Stimulated activated naive B cell treated with anti-CD40 and anti-IgM and Interleukin-4, amounts not matched to agents 10 μg/mL and 1 μg/mL and 100 μg/mL, for 72 hours (primary cell): Measurements from ENCODE around the gene PCBP3.

ENCODE experiments used
- ATAC-seq, 2 donors: fragments of 150-1000 bp; cut with Tn5 transposase; replicated peaks; 2 replicates each; pipeline ENCODE4 v1.10.0; 2021; ENCODE audit warnings: moderate library complexity in 1 of 2
- DNase-seq: peaks from one replicate; pipeline ENCODE4 v3.0.0; 2021
- H3K27ac Mint-ChIP-seq: one replicate; pipeline ENCODE4 v1.8.0; 2022; ENCODE audit warnings: mild to moderate bottlenecking, mixed read lengths
- H3K27me3 Mint-ChIP-seq, 2 donors: one replicate each; pipeline ENCODE4 v1.8.0; 2022; ENCODE audit warnings: mixed read lengths in 2 of 2
- H3K36me3 Mint-ChIP-seq, 2 donors: one replicate each; pipeline ENCODE4 v1.8.0; 2022; ENCODE audit warnings: mixed read lengths in 2 of 2, mild to moderate bottlenecking in 1 of 2
- H3K4me1 Mint-ChIP-seq, 2 donors: one replicate each; pipeline ENCODE4 v1.8.0; 2022; ENCODE audit warnings: mixed read lengths in 2 of 2, mild to moderate bottlenecking in 1 of 2
- H3K4me3 Mint-ChIP-seq, 2 donors: one replicate each; pipeline ENCODE4 v1.8.0; 2022; ENCODE audit warnings: mild to moderate bottlenecking in 2 of 2, mixed read lengths in 2 of 2, moderate library complexity in 1 of 2
- H3K9me3 Mint-ChIP-seq, 2 donors: one replicate each; pipeline ENCODE4 v1.8.0; 2022; ENCODE audit warnings: mixed read lengths in 2 of 2, mild to moderate bottlenecking in 1 of 2

Gene PCBP3

DNA sequence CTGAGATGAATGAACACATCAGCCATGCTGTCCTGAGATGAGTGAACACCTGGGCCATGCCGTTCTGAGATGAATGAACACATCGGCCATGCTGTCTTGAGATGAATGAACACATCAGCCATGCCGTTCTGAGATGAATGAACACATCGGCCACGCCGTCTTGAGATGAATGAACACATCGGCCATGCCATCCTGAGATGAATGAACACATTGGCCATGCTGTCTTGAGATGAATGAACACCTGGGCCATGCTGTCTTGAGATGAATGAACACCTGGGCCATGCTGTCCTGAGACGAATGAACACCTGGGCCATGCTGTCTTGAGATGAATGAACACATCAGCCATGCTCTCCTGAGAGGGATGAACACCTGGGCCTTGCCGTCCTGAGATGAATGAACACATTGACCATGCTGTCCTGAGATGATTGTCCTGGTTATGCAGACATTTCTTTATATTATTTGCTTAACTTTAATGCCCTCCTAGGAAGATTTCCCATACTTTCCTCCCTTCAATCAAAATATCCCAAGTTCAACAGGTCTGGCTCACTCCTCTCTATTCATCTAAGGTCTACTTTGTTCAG lies 289.5 kb downstream of the PCBP3 start:
- Mint-ChIP-seq H3K4me1 (no peaks in the 10 kb centered on the region), H3K4me3 (no peak overlapping the region), H3K36me3 (peaks cover 5 to 7% of the 10 kb centered on the region in 2 donors), H3K27me3 (peaks cover 0 to 3% of the 10 kb centered on the region in 2 donors), H3K27ac (no peak overlapping the region), H3K9me3 (peaks cover 21 to 25% of the 10 kb centered on the region in 2 donors)
- no peak for DNase-seq
- no peak for ATAC-seq

DNA sequence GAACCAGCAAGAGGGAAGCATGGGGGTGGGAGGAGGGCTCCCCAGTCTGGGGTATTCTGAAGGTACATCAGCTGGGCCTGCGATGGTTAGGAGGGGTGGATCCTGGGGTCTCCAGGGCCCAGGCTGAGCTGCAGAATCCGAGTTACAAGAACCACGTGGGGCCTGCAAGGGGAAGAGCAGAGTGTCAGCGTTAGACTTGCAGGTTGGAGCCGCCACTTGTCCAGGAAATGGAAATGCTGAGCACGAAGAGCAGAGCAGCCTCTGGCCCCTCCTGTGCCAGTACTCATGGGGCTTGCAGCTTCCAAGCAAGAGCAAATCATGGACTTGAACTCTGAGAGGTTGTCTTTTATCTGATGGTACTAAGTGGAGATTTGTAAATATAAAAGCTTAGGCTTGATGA lies 290.6 kb downstream of the PCBP3 start:
- Mint-ChIP-seq H3K36me3 (peaks cover 5 to 7% of the 10 kb centered on the region in 2 donors), H3K9me3 (peaks cover 21 to 25% of the 10 kb centered on the region in 2 donors), H3K4me3 (no peak overlapping the region), H3K27ac (no peak overlapping the region), H3K27me3 (no peaks in the 10 kb centered on the region), H3K4me1 (no peaks in the 10 kb centered on the region)
- ATAC-seq (no peak), DNase-seq (no peak)

DNA sequence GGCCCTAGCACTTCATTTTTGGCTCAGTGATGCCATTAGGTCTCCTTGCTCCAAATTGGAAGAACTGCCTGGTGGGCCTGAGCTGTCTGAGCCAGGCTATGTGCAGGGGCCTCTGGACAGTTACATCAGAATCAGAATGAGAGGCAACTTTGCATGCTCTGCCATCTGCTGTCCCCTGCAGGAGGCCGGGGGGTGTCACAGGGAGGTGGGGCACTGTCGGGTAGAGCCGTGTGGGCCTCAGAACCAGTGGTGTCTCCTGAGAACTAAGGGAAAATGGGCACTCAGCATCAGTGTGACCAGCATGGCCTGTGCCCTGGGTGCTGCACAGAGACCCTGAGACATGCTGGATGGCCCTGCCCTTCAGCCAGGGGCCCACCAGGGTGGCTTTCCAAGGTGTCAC lies 291.0 kb downstream of the PCBP3 start:
- H3K36me3 Mint-ChIP-seq: peaks cover 5 to 7% of the 10 kb centered on the region in 2 donors
- no peaks in the 10 kb centered on the region for H3K27me3 Mint-ChIP-seq
- DNase-seq (no peak), ATAC-seq (no peak)
- H3K4me3 Mint-ChIP-seq: no peak overlapping the region
- no peaks in the 10 kb centered on the region for H3K4me1 Mint-ChIP-seq
- peaks cover 21 to 25% of the 10 kb centered on the region in 2 donors for H3K9me3 Mint-ChIP-seq
- no peak overlapping the region for H3K27ac Mint-ChIP-seq

DNA sequence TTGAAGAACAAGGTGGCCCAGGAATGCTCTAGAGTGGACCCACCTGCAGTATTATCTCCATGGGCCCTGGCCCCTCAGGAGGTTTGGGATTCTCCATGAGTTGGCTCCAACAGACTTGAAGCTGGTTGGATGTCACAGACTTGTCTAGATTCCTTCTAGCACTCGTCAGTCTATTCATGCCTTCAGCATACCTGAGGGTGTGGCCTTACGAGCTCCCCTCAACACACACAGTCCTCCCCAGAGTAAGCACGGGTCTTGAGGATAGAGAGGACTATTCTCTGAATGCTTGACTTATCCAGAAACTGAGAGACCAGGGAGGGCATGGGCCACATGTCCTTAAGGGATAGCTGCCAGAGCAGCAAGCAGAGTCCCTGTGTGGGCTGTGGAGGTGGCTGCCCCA lies 292.1 kb downstream of the PCBP3 start:
- H3K4me3 Mint-ChIP-seq: no peak overlapping the region
- H3K9me3 Mint-ChIP-seq: peaks cover 21 to 25% of the 10 kb centered on the region in 2 donors
- H3K4me1 Mint-ChIP-seq: no peaks in the 10 kb centered on the region
- H3K27ac Mint-ChIP-seq: no peak overlapping the region
- no peaks in the 10 kb centered on the region for H3K27me3 Mint-ChIP-seq
- peaks cover 5 to 7% of the 10 kb centered on the region in 2 donors for H3K36me3 Mint-ChIP-seq
- DNase-seq (peak; percentile 19), ATAC-seq (no peak)

DNA sequence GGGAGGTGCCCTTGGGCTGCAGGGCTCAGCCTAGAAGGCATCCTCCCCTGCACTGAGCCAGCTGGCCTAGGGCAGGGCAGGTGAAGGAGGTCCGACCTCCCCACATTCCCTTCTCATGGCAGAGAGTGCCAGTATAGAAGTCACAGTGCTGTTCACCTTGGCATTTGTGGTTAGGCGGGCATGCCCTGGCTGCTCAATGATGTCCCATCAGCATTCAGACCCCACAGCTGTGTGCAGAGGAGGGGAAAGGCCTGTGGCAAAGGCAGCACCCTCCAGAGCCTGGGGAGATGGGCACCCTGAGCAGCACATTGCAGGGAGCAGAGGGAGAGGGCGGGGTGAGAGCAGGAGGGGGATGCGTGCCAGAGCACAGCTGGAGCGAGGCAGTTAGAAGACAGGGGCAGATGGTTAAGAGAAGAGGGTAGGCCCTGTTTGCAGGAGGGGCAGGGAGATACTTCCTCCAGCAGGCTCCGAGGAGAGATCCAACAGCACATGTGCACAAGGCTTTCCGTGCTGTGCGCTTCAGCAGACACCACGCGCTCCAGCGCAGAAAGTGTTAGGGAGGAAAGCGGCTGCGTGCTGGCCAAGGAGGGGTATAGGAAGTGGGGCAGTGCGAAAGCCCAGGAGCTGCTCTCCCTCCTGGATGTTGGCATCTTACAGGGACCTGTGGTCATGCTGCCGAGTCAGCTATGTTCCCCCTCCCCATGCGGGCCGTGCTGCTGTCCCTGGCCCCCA lies 294.4 kb downstream of the PCBP3 start:
- ATAC-seq: no peak
- H3K4me3 Mint-ChIP-seq: no peak overlapping the region
- H3K27ac Mint-ChIP-seq: no peak overlapping the region
- H3K27me3 Mint-ChIP-seq: peaks cover 0 to 6% of the 10 kb centered on the region in 2 donors
- H3K9me3 Mint-ChIP-seq: peaks cover 21 to 25% of the 10 kb centered on the region in 2 donors
- peaks cover 5 to 7% of the 10 kb centered on the region in 2 donors for H3K36me3 Mint-ChIP-seq
- no peaks in the 10 kb centered on the region for H3K4me1 Mint-ChIP-seq
- DNase-seq: no peak

DNA sequence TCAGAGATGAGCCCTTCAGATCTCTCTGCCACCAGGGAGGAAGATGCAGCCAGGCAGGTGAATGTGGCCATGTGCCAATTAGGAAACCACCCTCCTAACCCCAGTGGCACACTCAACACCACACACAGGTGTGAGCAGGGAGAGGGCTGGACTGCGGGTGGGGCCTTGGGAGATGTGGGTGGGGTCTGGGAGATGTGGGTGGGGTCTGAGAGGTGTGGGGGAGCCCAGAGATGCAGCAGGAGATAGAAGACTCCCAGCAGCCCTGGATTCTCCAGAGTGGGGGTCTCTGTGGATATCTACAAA lies 294.9 kb downstream of the PCBP3 start:
- DNase-seq (no peak), ATAC-seq (no peak)
- Mint-ChIP-seq H3K36me3 (peaks cover 5 to 7% of the 10 kb centered on the region in 2 donors), H3K9me3 (peaks cover 23 to 27% of the 10 kb centered on the region in 2 donors), H3K27me3 (peaks cover 0 to 6% of the 10 kb centered on the region in 2 donors), H3K4me1 (no peaks in the 10 kb centered on the region), H3K4me3 (no peak overlapping the region), H3K27ac (no peak overlapping the region)

DNA sequence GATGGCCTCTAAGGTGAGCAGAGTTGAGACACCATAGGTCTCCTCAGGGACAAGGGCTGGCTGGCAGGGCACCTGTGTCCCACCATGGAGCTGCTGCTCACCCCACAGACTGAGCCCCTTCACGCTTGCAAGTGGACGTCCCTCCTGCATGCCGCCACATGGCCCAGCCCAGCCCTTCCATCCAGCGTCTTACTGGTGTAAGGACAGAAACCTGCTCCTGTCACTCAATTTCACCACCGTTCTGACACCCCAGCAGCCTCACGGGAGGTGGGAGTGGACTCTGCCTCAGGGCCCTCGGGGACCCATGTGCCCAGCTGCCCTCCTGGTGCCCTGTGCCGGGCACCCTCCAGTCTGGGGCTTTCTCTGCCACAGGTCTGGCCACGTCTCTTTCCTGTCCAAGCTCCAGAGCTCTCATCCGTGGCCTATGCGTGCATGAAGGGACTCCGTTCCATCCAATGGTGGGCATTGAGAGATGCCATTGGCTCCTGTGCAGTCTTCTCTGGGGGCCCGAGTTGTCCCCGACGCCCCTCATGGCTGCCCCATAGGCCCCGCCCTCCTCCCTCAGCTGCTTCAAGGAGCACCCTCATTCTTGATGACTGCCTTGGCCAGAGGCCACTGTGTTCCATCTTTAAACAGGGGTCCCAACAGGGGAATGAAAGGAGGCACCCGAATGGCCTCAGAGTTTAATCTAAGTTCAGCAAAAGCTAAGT lies 295.4 kb downstream of the PCBP3 start:
- Mint-ChIP-seq H3K9me3 (peaks cover 23 to 30% of the 10 kb centered on the region in 2 donors), H3K27me3 (peaks cover 0 to 6% of the 10 kb centered on the region in 2 donors), H3K36me3 (peaks cover 5 to 7% of the 10 kb centered on the region in 2 donors), H3K4me3 (no peak overlapping the region), H3K27ac (no peak overlapping the region), H3K4me1 (no peaks in the 10 kb centered on the region)
- ATAC-seq (no peak), DNase-seq (no peak)

DNA sequence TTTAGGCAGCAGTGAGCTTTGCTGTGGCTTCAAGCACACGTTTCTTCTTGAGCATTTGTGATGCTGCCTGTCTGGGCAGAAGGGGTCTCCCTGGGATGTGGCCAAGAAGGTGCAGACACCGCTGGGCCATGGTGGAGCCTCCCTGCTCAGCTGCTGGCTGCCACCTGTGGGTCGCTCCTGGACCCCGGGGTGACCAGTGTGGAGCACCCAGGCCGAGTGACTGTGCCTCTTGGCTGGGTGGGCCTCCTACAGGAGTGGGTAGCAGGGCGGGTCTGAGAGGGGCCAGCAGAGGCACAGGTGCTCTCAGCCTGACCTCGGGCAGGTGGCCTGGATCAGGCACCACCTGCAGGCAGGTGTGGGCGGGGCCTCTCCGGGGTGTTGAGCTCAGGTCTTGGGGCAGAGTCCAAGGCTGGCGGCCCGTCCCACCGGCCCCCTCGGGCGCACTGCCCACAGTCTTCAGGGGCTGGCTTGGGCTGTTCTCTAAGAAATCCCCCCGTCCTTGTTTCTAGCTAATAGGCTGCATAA lies 296.1 kb downstream of the PCBP3 start:
- no peak for DNase-seq
- Mint-ChIP-seq H3K4me1 (no peaks in the 10 kb centered on the region), H3K27ac (no peak overlapping the region), H3K4me3 (no peak overlapping the region), H3K36me3 (peaks cover 2 to 7% of the 10 kb centered on the region in 2 donors), H3K9me3 (peaks cover 20 to 27% of the 10 kb centered on the region in 2 donors), H3K27me3 (peaks cover 0 to 6% of the 10 kb centered on the region in 2 donors)
- no peak for ATAC-seq

DNA sequence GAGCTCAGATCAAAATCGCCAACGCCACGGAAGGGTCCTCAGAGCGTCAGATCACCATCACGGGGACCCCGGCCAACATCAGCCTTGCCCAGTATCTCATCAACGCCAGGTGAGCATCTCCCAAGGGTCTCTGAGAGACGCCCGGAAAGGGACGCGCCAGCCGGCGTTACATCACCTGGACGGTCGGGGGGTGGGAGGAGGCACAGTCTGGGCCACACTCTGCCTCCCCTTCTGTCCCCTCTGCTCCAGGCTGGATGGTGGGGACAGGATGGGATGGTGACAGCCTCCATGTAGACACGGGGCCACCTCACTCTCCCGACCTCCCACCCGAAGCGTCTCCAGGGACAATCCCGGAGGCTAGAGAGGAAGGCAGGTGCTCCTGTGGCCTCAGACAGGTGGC lies 296.6 kb downstream of the PCBP3 start:
- Mint-ChIP-seq H3K9me3 (peaks cover 18 to 25% of the 10 kb centered on the region in 2 donors), H3K4me1 (no peaks in the 10 kb centered on the region), H3K27ac (no peak overlapping the region), H3K4me3 (no peak overlapping the region), H3K27me3 (peaks cover 0 to 6% of the 10 kb centered on the region in 2 donors), H3K36me3 (peaks cover 0 to 7% of the 10 kb centered on the region in 2 donors)
- DNase-seq (no peak), ATAC-seq (no peak)

DNA sequence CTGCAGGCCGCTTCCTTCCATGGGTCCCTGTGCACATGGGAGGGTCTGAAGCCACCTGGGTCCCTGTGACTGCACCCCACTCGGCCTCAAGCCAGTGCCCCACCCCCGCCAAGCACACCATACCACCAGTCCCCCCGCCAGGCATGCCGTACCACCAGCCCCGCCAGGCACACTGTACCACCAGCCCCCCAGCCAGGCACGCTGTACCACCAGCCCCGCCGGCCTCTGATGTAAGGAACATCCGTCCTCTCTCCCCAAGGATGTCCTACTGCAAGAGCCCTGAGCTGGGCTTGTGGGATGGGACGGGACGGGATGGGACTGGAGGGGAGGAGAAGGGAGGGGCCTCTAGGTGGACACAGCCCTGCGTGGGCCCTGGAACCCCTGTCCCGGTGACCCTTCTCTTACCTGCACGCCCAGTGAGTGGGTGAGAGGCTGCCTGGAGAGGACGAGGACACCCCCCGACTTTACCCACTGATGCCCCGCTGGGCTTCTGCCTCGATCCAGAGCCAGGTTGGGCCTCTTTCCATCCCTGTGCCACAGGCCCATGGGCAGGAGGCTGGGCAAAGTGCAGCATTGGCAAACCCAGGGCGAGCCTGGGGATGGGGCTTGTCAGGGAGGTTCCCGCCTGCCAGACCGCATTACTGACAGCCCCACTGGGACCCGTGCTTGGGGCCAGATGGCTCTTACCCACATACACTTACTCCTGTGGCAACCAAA lies 297.3 kb downstream of the PCBP3 start:
- ATAC-seq (no peak), DNase-seq (no peak)
- peaks cover 0 to 6% of the 10 kb centered on the region in 2 donors for H3K27me3 Mint-ChIP-seq
- H3K27ac Mint-ChIP-seq: no peak overlapping the region
- peaks cover 15 to 23% of the 10 kb centered on the region in 2 donors for H3K9me3 Mint-ChIP-seq
- peaks cover 0 to 7% of the 10 kb centered on the region in 2 donors for H3K36me3 Mint-ChIP-seq
- H3K4me1 Mint-ChIP-seq: no peaks in the 10 kb centered on the region
- no peak overlapping the region for H3K4me3 Mint-ChIP-seq

DNA sequence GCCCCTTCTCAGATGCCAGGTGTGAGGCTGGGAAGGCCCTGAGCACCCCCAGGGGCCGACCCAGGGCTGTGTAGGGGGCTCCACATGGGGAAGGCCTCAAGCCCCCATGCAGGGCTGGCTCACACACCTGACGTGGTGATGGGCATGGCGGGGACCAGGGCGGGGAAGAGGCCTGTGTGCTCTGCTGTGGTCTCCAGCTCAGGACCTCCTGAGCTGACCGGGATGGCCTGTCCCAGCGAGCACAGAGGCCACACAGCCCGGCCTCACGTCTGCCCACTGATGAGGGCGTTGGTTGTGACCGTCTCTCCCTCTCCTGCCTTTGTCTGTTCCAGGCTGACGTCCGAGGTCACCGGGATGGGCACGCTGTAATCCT lies 297.8 kb downstream of the PCBP3 start:
- no peaks in the 10 kb centered on the region for H3K4me1 Mint-ChIP-seq
- H3K9me3 Mint-ChIP-seq: peaks cover 13 to 17% of the 10 kb centered on the region in 2 donors
- H3K27me3 Mint-ChIP-seq: peaks cover 0 to 6% of the 10 kb centered on the region in 2 donors
- peaks cover 0 to 7% of the 10 kb centered on the region in 2 donors for H3K36me3 Mint-ChIP-seq
- no peak overlapping the region for H3K27ac Mint-ChIP-seq
- H3K4me3 Mint-ChIP-seq: no peak overlapping the region
- DNase-seq (no peak), ATAC-seq (no peak)

DNA sequence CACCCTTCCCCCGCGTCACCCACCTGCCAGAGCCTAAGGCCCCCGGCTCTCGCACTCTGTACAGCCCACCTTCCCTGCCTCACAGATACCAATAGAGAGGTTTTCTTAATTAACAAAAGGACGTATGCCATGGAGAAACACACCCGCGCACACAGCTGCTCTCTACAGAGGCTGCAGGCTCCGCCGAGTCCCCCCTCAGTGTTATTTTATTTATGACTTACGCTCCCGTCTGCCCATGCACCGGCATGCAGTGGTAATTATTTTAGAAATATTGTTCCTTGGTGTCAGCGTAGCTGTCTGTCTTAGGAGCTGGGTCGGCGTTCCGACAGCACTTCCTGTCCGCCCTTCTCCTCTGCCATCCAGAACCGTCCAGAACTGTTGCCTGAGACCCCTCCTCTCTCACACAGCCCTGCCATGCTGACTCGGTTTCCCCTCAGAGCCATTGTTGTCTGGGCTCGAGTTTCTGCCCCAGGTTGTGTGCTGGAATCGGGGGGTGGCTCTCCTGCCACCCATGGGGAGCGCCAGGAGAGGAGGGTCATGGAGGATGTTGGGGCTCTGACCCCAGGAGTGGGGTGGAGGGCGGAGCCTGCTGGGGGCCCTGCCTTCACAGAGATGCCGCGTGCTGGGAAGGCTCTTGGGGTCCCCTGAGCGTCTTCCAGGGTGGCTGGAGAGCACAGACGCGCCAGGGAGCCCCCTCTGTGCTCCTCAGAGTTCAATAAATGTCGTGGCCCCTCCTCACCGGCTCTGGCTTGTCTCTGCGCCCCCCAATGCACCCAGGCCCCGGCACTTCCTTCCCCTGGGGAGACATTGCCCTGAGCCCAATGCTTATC lies 298.4 kb downstream of the PCBP3 start:
- H3K4me1 Mint-ChIP-seq: no peaks in the 10 kb centered on the region
- DNase-seq (no peak), ATAC-seq (no peak)
- peaks cover 0 to 6% of the 10 kb centered on the region in 2 donors for H3K27me3 Mint-ChIP-seq
- peaks cover 0 to 4% of the 10 kb centered on the region in 2 donors for H3K36me3 Mint-ChIP-seq
- peaks cover 10 to 14% of the 10 kb centered on the region in 2 donors for H3K9me3 Mint-ChIP-seq
- no peak overlapping the region for H3K4me3 Mint-ChIP-seq
- no peak overlapping the region for H3K27ac Mint-ChIP-seq

DNA sequence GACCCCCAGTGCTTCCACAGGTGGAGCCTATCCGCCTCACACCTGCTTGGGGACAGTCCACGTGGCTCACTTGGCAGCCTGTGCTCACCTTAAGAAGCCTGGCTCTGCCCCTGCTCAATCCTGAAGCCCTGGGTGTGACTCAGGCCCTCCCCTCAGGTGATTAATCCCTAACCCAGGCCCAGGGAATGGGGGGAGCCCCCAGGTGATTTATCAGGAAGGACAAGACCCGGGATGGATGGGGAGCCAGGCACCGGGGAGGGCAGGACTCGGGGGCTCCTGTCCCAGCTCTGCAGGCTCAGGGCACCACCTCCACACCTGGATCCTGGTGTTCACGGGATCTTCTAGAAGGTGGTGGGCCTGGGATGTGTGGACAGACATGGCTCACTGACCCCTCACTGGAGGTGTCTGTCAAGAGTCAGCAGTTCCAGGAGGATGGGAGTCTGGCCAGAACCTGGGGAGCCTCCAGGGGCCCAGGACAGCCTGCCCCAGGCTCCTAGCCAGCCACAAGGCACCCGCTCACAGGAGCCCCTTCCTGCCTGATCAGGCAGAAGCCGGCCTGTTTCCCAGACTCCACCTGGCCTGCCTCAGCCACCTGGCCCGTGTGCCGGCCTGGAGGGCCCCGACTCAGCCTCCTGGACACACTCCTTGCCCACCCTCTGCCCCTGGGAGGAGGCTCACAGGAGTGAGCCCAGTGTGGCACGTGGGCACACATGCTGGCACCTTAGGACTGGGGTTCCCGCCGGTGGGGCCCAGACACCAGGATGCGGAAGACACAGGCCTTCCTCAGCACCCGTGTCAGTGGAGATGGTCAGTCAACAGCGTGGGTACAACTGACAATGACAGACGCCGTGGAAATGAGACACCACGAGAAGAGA lies 299.5 kb downstream of the PCBP3 start:
- ATAC-seq: no peak
- Mint-ChIP-seq H3K4me3 (no peak overlapping the region), H3K36me3 (no peaks in the 10 kb centered on the region), H3K27me3 (peaks cover 0 to 6% of the 10 kb centered on the region in 2 donors), H3K27ac (no peak overlapping the region), H3K9me3 (peaks cover 4% of the 10 kb centered on the region in 2 donors), H3K4me1 (no peaks in the 10 kb centered on the region)
- no peak for DNase-seq
